ENCODE data around the gene SCN5A.

GRCh38 chr3:38543586-38543985 lies 105.9 kb downstream of the SCN5A start:
- TF ChIP-seq, protein P1, sequence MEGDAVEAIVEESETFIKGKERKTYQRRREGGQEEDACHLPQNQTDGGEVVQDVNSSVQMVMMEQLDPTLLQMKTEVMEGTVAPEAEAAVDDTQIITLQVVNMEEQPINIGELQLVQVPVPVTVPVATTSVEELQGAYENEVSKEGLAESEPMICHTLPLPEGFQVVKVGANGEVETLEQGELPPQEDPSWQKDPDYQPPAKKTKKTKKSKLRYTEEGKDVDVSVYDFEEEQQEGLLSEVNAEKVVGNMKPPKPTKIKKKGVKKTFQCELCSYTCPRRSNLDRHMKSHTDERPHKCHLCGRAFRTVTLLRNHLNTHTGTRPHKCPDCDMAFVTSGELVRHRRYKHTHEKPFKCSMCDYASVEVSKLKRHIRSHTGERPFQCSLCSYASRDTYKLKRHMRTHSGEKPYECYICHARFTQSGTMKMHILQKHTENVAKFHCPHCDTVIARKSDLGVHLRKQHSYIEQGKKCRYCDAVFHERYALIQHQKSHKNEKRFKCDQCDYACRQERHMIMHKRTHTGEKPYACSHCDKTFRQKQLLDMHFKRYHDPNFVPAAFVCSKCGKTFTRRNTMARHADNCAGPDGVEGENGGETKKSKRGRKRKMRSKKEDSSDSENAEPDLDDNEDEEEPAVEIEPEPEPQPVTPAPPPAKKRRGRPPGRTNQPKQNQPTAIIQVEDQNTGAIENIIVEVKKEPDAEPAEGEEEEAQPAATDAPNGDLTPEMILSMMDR (IDR thresholded peaks at IDR 0.05): no peak
- no peak for TF ChIP-seq EZH2 (IDR thresholded peaks at IDR 0.05)
- TF ChIP-seq EZH2phosphoT487 (IDR thresholded peaks at IDR 0.05): no peak
